HG03520 (cell line): ENCODE measurements around the gene WDR64.
"Not testable (repeated sequence)": the region's sequence is repeated elsewhere in the genome, so short reads cannot be mapped to it uniquely, and the experiment has no call there.

ENCODE experiments used
- ATAC-seq: cut with Tn5 transposase; IDR thresholded peaks from one replicate; pipeline ENCODE4 v1.9.1; 2021; ENCODE audit warnings: mild to moderate bottlenecking, moderate library complexity; ENCODE audit not compliant: unreplicated experiment

The WDR64 gene

GRCh38 chr1:241654019-241654418 is 1.9 kb downstream of the WDR64 start:
- no peak for ATAC-seq

GRCh38 chr1:241654641-241655040 is 2.6 kb downstream of the WDR64 start:
- no peak for ATAC-seq

GRCh38 chr1:241658081-241658793 is 6.2 kb downstream of the WDR64 start:
- ATAC-seq, result no peak

- ATAC-seq, result not testable (repeated sequence)
Observed at GRCh38 chr1:241659016-241659415, 6.9 kb downstream of the WDR64 start.

GRCh38 chr1:241660424-241660972 is 8.4 kb downstream of the WDR64 start:
- no peak for ATAC-seq

GRCh38 chr1:241666419-241666818 is 14.3 kb downstream of the WDR64 start:
- ATAC-seq, result no peak

- no peak for ATAC-seq
Observed at GRCh38 chr1:241672301-241672700, 20.2 kb downstream of the WDR64 start.

- no peak for ATAC-seq
Observed at GRCh38 chr1:241674805-241675384, 22.8 kb downstream of the WDR64 start.

GRCh38 chr1:241675983-241676382 is 23.9 kb downstream of the WDR64 start:
- ATAC-seq, result no peak

GRCh38 chr1:241677201-241677600 is 25.1 kb downstream of the WDR64 start:
- ATAC-seq, result peak; percentile 96

GRCh38 chr1:241678536-241678935 is 26.5 kb downstream of the WDR64 start:
- ATAC-seq, result no peak

- no peak for ATAC-seq
Observed at GRCh38 chr1:241679404-241679803, 27.3 kb downstream of the WDR64 start.

GRCh38 chr1:241679961-241680360 is 27.9 kb downstream of the WDR64 start:
- ATAC-seq, result no peak

- not testable (repeated sequence) for ATAC-seq
Observed at GRCh38 chr1:241681861-241682448, 29.9 kb downstream of the WDR64 start.

GRCh38 chr1:241682921-241683320 is 30.8 kb downstream of the WDR64 start:
- ATAC-seq, result no peak

GRCh38 chr1:241684108-241684507 is 32.0 kb downstream of the WDR64 start:
- ATAC-seq, result no peak

- no peak for ATAC-seq
Observed at GRCh38 chr1:241688940-241689368, 36.9 kb downstream of the WDR64 start.

- no peak for ATAC-seq
Observed at GRCh38 chr1:241695246-241696171, 43.4 kb downstream of the WDR64 start.

- no peak for ATAC-seq
Observed at GRCh38 chr1:241696172-241696814, 44.2 kb downstream of the WDR64 start.
